GM23338 (cell line): ENCODE measurements around the gene CDK18.

Source experiments
- CREB1 ChIP-seq: fragments of 250-450 bp; sonication (Bioruptor Pico); IDR thresholded peaks from 2 replicates; pipeline ENCODE4 v1.5.0; 2020; ENCODE audit warnings: low read depth, mild to moderate bottlenecking, moderate library complexity
- CTCF ChIP-seq, 2 experiments: fragments of 200-600 bp in 1 of 2; sonication (generic) in 1 of 2; conservative IDR thresholded peaks; 2 replicates each; pipeline versions ENCODE4 v1.5.1 to v1.6.1; 2016 to 2017; ENCODE audit warnings: antibody characterized with exemption in 2 of 2, low read depth in 2 of 2, mild to moderate bottlenecking in 2 of 2, moderate library complexity in 1 of 2
- EZH2 ChIP-seq: fragments of 200-600 bp; sonication (generic); IDR thresholded peaks from one replicate; pipeline ENCODE4 v1.8.0; 2017; ENCODE audit warnings: antibody characterized with exemption, mild to moderate bottlenecking, low read depth; ENCODE audit not compliant: unreplicated experiment
- EZH2phosphoT487 ChIP-seq: fragments of 200-600 bp; sonication (generic); IDR thresholded peaks from one replicate; pipeline ENCODE4 v1.8.1; 2018; ENCODE audit warnings: antibody characterized with exemption; ENCODE audit not compliant: unreplicated experiment
- JUNB ChIP-seq: IDR thresholded peaks from one replicate; pipeline ENCODE4 v1.6.1; 2016; ENCODE audit warnings: antibody characterized with exemption; ENCODE audit not compliant: unreplicated experiment
- NANOG ChIP-seq: IDR thresholded peaks from 2 replicates; pipeline ENCODE4 v1.6.1; 2016; ENCODE audit warnings: antibody characterized with exemption, borderline replicate concordance
- POLR2AphosphoS5 ChIP-seq: IDR thresholded peaks from 2 replicates; pipeline ENCODE4 v1.6.1; 2016; ENCODE audit warnings: antibody characterized with exemption, low read depth
- REST ChIP-seq: IDR thresholded peaks from one replicate; pipeline ENCODE4 v1.6.1; 2018; ENCODE audit warnings: antibody characterized with exemption; ENCODE audit not compliant: unreplicated experiment
- ZNF114 ChIP-seq: fragments of 250-450 bp; sonication (Bioruptor Pico); IDR thresholded peaks from 2 replicates; pipeline ENCODE4 v1.5.0; 2020; ENCODE audit warnings: mild to moderate bottlenecking, moderate library complexity

- TF ChIP-seq CTCF (conservative IDR thresholded peaks at IDR 0.05; ENCODE audit: low read depth in 2 of 2) (no peak), EZH2phosphoT487 (no peak), POLR2AphosphoS5 (no peak), EZH2 (no peak), CREB1 (CRISPR knock-in tag) (no peak), NANOG (no peak), REST (no peak), ZNF114 (no peak), JUNB (no peak)
These were observed 22.8 kb upstream of the CDK18 start for GRCh38 chr1:205481629-205482151.
